Measurements from ENCODE around the gene ABL2.

DNA sequence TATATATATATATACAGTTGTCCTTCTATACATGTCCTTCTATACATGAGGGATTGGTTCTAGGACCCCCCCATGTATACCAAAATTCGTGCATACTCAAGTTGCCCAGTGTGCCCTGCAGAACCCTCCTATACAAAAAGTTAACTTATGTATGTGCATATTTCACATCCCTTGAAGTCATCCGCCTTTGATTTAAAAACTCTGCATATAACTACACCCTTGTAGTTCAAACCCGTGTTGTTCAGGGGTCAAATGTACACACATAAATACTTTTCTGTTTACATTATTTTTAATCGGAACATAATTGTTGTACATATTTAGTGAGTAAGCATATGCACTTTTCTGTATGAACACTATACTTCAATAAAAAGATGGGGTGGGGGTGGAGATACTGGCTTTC is 7.7 kb upstream of the ABL2 start:
- TF ChIP-seq, protein P1, sequence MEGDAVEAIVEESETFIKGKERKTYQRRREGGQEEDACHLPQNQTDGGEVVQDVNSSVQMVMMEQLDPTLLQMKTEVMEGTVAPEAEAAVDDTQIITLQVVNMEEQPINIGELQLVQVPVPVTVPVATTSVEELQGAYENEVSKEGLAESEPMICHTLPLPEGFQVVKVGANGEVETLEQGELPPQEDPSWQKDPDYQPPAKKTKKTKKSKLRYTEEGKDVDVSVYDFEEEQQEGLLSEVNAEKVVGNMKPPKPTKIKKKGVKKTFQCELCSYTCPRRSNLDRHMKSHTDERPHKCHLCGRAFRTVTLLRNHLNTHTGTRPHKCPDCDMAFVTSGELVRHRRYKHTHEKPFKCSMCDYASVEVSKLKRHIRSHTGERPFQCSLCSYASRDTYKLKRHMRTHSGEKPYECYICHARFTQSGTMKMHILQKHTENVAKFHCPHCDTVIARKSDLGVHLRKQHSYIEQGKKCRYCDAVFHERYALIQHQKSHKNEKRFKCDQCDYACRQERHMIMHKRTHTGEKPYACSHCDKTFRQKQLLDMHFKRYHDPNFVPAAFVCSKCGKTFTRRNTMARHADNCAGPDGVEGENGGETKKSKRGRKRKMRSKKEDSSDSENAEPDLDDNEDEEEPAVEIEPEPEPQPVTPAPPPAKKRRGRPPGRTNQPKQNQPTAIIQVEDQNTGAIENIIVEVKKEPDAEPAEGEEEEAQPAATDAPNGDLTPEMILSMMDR (IDR thresholded peaks at IDR 0.05; ENCODE audit: extremely low read depth in 1 of 2, insufficient read depth in 1 of 2, low read depth in 1 of 2, low read length in 2 of 2), result no peak
- TF ChIP-seq POLR2A (IDR thresholded peaks at IDR 0.05; ENCODE audit: low read depth, low read length) (no peak), JUN (IDR thresholded peaks at IDR 0.05; ENCODE audit: borderline replicate concordance, insufficient read depth, insufficient read length, low read depth) (no peak)

All from endothelial cell of umbilical vein (primary cell).